Activated CD4-positive, CD25-positive, alpha-beta regulatory T cell treated with anti-CD3 and anti-CD28 coated beads, Interleukin-2, amount 50 U/mL, for 72 hours (primary cell): Measurements from ENCODE around the gene TEKTIP1.

Experiments used
- DNase-seq: peaks from one replicate; pipeline ENCODE4 v3.0.0; 2021

TEKTIP1 gene

DNA sequence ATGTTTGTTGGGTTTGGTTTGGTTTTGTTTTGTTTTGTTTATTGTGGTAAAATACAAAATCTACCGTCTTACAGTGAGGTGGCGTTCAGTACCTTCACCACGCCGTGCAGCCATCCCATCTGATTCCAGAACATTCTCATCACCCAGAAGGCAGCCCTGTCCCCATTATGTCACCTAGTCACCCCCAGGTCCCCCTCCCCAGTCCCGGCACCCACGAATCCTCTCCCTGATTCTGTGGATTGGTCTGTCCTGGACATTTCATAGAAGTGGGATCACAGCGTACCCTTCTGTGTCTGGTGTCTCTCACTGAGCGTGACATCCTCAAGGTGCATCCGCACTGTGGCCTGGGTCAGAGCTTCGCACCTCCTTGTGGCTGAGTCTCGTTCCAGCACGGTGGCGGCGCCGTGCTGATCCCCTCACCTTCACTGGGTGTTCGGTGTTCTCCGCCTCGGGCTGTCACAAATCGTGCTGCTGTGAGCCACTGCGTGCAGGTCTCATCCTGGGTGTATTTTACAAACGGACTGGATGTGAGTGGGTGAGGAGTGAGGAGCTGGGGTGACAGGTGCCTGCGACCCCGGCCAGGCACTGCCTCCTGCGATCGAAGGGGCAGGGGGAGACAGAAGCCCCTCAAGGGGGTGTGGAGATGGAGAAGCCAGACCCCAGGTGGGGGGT lies 580 bp upstream of the TEKTIP1 start:
- no peak for DNase-seq

DNA sequence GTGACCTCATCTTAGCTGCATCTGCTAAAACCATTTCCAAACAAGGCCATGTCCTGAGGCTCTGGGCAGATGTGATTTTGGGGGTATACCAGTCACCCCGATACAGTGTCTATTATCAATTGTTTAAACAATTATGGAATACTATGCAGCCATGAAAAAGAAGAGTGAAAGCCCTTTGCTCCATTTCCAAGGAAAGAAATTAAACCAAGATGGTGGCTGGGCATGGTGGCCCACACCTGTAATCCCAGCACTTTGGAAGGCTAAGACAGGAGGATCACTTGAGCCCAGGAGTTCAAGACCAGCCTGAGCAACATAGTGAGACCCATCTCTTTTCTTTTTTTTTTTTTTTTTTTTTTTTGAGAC lies 763 bp downstream of the TEKTIP1 start:
- DNase-seq = no peak

DNA sequence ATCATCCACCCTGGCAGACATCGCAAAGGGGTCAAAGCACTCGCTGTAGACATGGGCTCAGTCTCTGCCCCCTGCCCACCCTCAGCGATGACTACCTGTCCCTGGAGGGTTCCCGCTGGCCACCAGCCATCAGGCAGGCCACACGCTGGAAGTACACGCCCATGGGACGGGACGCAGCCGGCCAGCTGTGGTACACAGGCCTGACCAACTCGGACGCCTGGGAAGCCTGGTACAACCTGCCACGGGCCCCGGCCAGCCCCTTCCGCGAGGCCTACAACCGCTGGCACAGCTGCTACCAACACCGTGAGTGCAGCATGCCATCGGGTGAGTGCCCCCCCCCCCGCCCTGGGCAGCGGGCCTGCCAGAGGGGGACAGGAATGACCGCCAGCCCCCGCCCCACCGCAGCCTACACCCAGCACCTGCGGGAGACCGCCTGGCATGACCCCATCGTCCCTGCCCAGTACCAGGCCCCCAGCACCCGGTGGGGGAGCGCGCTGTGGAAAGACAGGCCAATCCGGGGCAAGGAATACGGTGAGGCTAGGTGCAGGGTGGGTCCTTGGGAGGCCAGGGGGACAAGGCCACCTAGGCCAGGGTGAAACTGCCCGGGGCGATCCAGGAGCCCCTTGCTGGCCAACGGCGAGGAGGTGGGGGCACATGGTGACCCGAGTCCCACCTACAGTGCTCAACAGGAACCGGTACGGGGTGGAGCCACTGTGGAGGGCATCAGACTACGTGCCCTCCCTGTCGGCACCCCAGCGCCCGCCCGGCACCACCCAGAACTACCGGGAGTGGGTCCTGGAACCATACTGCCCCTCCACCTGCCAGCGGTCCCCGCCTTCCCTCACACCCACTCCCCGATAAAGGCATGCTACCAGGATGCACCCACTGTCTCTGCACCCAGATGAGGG lies 4.4 kb downstream of the TEKTIP1 start:
- DNase-seq = no peak

DNA sequence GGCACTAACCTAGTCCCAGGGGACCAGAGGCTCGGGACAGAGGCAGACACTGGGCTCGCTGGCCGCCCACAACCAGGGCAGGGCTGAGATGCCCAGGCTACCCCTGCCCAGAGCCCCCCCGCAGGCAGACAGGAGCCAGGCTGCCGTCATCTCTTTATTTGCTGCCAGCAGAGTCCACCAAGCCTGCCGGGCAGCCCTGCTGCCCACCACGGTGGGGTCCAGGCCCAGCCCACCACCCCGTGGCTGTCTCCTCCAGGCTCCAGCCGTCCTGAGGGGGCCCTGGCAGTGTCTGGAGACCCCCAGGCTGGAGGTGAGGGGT lies 5.0 kb downstream of the TEKTIP1 start:
- DNase-seq = no peak

DNA sequence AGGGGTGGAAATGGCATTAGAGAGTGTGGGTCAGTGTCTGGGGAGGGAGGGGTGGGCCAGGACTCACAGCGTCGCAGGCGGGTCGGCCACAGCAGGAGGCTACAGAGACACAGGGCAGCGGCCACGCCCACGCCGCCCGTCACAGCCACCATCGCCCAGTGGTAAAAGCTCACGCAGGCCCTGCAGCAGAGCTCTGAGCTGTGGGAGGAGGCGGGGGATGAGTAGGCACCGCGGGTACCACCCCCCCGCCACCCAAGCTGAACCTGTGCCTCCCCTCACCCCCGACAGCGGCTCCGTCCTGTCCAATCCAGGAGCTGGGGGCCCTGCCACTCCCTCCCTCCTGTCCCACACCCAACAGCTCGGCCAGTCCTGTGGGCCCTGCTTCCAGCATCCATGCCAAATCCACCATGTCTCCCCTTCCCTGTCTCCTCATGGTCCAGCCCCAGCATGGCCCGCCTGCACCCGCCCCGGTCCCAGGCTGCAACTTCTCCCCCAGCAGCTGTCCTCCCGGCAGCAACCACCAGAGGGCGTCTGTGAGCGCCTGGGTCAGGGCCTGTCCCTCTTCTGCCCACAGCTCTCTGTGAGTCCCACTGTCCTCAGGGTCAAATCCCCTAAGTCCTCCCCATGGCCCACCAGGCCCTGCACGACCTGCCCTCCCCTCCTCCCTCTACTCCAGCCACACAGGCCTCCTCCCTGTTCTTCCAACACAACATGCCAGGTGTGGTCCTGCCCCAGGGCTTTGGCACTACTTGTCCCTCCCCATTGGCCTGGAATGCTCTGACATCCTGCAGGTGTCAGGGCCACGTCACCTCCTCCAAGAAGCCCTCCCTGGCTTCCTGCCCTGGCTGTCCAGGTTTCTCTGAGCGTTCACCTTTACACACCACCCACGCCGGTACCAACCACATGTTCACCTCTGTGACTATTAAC lies 6.0 kb downstream of the TEKTIP1 start:
- peak; percentile 94 for DNase-seq

DNA sequence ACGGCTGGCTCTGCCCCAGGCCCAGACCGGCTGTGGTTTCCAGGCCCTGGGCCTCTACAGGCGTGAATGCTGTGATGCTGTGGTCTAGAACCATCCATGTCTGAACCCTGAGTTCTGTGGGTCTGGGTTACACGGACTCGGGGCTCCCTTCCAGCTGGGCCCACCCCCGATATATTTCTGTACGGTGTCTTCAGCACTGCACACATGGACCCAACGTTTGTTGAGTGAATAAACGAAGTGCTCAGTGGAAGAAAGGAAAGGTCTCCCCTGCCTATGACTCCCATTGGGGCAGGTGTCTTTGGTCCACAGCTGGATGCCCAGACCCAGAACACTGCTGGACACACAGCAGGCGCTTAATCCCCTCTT lies 6.7 kb downstream of the TEKTIP1 start:
- DNase-seq = no peak

DNA sequence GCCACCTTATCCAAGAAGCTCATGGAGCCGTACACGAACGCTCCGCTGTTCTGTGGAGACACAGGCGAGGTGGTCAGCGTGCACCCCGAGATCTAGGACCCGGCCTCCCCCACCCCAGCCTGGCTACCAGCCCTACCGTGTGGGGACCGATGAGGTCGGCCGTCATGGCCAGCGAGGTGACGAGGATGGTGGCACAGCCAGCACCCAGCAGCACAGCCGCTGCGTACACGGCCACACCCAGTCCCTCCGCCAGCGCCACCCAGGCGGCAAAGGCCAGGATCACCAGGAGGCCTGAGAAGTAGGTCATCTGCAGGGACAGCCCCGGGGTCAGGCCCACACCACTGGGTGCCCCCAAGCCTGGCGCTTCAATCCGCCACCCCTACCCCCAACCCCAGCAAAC lies 7.1 kb downstream of the TEKTIP1 start:
- DNase-seq = no peak

DNA sequence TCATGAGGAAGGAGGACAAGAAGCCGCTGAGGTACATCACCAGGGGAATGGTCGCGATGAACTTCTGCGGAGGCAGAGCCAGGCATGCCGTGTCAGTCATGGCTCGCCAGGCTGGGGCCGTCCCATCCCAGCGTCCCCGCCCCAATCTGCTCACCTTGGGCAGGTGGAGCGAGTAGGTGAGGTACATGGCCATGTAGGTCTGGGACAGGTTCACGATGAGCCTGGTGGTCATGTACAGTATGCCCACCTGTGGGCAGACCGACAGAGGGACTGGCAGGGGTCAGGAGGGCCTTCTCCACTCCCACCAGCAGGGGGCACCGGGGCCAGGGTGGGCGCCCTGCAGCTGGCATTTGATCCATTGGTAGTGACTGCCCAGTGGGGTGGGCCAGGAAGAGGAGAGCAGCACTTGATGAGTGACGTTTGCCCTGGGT lies 8.3 kb downstream of the TEKTIP1 start:
- no peak for DNase-seq

DNA sequence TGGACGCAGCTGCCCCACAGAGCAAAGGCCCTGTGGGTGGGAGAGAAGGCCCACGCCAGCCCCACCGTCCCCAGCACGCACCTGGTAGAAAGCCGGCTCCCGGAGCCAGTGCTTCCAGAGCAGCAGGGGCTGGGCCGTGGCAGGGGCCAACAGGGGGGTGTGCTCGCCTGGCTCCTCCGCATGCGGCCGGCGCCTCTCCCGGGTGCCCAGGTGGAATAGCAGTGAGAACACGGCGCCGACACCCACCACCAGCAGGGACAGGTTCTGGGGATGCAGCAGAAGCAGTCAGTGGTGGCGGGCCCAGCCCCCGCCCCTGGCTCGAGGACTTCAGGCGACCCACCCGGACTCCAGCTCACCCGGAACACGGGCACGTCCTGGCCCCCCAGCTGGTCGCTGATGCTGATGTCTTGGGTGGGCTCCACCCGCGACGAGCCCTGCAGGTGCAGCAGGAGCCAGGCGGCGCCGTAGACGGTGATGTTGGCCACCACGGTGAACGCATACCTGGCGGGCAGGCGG lies 8.9 kb downstream of the TEKTIP1 start:
- DNase-seq = no peak

DNA sequence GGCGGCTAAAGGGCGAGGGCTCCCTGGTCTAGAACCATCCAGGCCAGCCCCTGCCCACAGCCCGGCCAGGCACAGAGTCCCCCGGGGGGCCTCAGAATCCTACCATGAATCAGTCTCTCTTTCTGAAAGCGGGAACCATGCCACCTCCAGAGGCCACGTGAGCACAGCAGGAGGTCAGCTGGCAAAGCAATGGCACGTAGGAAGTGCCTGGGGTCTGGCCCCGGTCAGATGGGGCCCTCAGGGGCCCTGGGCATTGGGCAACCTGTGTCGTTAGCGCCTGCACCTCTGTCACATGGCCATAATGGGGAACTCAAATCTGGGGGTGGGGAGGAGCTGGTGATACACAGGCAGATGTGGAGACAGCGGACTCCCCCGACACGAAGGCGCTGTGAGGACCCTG lies 9.6 kb downstream of the TEKTIP1 start:
- DNase-seq = no peak

DNA sequence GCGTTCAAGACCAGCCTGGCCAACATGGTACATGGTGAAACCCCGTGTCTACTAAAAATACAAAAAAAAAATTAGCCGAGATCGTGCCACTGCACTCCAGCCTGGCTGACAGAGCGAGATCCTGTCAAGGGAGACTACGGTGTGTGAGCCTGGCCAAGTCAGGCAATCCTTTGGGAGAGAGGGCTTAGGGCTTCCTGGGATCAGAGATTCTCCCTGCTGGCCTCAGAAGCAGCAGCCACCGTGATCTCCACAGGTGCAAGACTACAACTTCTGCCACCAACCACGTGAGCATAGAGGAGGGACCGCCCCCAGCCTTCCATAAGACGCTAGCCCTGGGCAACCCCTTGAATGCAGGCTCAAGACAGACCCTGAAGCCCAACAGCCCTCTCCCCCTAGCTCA lies 10.8 kb downstream of the TEKTIP1 start:
- no peak for DNase-seq

DNA sequence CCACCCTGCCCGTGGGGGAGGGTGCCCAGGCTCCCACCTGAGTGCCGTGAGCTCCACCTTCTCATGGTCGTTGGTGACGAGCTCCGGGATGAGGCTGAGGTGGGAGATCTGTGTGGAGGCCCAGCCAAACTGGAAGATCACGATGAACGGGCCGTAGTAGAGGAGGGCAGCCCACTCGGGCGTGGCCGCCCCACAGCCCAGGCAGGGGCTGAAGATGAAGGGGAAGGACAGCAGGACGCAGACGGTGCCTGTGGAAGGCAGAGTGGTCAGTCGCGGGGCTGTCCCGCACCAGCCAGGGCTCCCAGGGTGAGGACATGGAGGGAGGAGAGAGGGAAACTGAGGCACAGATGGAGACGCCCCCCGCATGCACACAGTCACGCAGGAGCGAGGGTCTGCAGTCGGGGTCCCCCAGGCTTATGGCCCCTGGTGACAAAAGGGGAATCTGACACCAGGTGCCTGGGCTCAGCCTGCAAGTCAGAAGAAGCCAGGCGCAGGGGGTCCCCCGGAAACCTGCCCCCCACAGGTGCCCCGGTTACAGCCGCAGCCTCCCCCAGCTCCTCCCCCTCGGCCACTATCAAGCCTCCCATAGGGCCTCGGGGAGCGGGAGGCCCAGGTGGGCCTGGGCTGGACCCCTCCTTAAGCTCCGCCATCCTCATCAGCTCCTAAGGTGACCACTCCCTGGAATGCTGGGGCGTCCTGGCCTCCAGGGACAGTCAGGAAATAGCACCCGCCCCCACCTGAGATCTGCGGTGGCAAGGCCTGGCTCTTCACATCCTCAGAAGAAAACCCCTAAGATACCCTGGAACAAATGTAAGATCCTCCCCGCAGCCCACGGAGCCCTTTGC lies 12.2 kb downstream of the TEKTIP1 start:
- no peak for DNase-seq

DNA sequence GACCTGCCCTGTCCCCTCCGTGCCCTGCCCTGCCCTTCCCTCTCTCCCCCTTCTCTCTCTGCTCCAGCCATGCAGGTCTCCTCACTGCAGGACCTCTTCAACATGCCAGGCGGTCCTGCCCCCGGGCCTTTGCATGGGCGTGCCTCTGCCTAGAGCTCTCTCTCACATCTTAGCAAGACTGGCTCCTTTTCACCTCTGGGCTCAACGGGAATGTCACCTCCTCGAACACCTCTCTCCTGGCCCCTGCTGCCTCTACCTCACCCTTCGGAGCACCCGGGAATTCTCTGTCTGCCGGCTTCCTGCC lies 12.8 kb downstream of the TEKTIP1 start:
- DNase-seq = no peak

DNA sequence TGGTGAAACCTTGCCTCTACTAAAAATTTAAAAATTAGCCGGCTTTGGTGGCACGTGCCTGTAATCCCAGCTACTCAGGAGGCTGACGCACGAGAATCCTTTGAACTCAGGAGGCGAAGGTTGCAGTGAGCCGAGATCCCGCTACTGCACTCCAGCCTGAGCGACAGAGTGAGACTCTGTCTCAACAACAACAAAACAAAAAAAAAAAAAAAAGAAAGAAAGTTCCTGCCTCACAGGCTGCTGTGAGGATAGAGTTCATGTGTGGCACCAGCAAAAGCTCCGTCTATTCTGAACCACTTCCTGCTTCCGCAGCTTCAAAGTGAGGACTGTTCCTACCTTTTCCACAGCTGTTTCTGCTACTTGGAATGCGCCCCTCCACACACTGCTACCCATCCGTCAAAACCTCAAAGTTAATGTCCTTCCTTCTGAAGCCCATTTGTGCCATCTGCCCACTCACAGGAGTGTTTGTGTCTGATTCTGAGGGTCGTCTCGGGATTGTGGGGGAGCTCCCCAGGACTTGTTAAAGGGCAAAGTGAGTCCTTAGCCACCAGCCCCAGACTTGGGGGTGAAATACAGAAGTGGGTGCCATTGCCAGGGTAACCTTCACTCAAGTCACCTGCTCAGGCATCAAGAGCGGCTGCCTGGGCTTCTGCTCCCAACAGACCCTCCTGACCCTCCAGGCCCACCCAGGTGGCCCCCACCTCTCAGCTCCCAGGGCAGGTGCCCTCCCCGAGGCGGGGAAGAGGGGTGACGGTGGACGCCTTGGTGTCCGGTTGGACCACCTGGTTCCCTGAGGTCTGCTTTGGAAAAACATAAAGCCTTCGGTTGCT lies 15.5 kb downstream of the TEKTIP1 start:
- DNase-seq = no peak

DNA sequence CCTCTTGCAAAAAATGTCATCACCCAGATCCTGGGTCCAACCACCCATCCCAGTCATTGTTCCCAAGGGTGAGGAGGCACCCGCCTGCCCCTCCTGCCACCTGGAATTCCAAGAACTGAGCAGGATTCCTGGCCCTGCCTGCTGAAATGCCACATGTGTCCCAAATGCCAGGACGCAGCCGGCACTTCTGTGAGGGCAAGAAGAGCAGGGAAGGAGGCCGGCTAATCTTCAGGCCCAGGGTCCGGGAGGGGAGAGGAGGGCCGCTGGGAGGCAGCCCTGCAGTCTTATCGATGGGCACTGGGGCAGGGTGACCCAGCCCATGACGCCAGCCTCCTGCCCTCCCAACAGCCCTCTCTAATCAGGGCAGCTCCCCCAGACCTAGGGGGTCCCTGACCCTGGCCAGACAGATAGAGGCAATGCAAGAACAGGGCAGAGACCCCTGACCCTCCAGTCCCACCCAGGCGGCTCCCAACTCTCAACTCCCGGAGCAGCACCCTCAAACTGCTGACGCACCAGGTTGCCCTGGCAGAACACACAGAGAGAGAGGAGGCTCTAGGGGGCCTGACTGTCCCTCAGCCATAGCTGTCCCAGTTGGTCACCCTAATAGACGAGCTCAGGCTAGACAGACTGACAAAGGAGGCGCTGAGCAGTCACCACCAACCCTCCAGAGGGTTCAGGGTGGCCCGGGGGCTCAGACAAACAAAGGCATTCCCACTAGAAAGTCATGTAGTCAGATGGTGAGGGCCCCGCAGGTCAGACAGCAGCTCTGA lies 16.9 kb downstream of the TEKTIP1 start:
- no peak for DNase-seq

DNA sequence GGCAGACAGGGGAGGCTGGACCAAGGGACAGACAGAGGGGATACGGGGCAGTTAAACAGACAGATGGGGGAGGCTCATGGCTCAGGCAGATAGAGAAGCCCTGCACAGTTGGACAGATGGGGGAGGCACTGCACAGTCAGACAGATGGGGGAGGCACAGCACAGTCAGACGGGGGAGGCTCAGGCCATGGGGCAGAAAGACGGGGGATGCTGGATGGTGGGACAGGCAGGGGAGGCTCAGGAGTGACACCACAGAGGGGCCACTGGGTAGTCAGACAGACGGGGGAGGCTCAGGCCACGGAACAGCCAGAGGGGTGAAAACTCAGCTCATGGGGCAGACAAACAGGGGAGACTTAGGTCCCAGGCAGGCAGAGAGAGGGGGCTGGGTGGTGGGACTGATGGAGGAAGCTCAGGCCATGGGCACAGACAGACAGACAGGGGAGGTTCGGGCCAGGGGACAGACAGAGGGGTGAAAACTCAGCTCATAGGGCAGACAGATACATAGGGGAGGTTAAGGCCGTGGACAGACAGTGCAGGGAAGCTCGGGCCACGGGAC lies 17.5 kb downstream of the TEKTIP1 start:
- no peak for DNase-seq

DNA sequence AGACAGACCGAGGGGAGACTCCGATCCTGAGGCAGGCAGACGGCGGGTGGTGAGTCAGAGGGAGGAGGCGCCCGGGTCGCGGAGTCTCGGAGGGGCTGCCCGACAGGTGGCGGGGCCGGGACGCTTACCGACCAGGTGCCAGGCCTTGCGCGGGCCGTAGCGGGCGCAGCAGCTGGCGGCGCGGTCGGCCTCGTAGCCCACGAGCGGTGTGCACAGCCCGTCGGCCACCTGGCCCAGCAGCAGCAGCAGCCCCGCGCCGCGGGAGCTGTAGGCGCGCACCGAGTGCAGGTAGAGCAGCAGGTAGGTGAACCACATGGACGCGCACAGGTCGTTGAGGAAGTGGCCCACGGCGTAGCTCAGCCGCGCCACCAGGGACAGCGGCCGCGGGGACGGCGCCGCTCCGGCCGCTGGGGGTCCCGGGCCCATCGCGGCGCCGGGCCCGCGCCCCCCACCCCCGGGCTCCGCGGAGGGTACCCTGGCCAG lies 18.0 kb downstream of the TEKTIP1 start:
- DNase-seq = peak; percentile 66

DNA sequence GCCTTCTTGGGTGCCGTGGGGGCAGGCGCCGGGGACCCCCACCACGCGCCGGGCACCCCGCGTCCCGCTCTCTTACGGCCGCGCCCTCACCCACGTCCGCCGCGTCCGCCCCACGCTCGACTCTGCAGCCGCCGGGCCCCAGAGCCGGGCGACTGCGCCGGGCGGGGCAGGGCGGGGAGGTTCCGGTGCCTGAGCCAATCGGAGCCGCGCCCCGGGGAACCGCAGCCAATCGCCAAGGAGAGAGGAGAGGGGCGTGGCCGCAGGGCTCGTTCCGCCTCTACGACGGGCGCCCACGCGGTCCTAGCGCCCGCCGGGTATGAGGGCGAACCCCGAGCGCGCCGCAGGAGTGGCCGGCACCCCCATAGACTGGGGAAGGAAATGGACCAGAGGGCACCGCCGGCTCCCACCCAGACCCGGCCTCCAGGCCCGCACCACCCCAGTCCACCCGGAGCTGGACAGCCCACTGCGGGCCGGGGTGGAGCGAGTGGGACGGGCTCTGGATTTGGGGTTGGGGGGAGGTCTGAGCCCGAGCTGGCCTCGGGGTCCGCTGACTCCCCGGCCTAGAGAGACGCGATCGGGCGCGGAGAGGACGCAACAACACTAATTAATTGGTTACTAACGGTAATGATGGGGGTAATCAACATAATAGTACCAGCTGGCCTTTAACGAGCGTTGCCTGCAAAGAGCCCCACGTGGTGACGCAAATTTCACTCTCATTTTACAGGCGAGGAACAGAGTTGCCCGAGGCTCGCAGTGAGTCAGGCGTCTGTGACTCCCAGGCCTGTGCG lies 18.7 kb downstream of the TEKTIP1 start, which contains the start of gene MFSD12:
Gene MFSD12, minus strand, starts transcription at position 126 of the 788 bp plus-strand sequence. CDS start 183 bp downstream, outside the sequence.
- peak; percentile 97 for DNase-seq
